MCF 10A (cell line): Measurements from ENCODE around the gene DCTN2. TPM values are rescaled to one million over a fixed set of nuclear protein-coding genes. Genes with fewer than 3 reads are reported as not detected.

Source experiments
- BruUV-seq: library from RNA; stranded (reverse); fragments of 400-500 nt; replicated peaks from 2 replicates; lab custom pipeline; 2021; lab: Mats Ljungman, UMichigan
- CTCF ChIA-PET: fragments of 300-600 bp; sonication (Branson Sonifier 250); formaldehyde crosslinking; extraction: SDS; loops from one replicate; lab custom pipeline; 2021; ENCODE audit warnings: antibody characterized with exemption, inconsistent platforms; lab: Yijun Ruan, JAX
- POLR2A ChIA-PET: fragments of 300-600, 350-650 bp; sonication (Branson Sonifier 250); formaldehyde crosslinking; extraction: SDS; loops from one replicate; lab custom pipeline; 2020; ENCODE audit warnings: antibody characterized with exemption, inconsistent platforms; lab: Yijun Ruan, JAX
- DNase-seq: peaks from one replicate; pipeline ENCODE4 v3.0.0-alpha.2; 2018; ENCODE audit not compliant: unreplicated experiment
- H3K27ac Mint-ChIP-seq: one replicate; pipeline ENCODE4 v1.8.0; 2022; ENCODE audit warnings: mild to moderate bottlenecking, low read depth, mixed read lengths; ENCODE audit not compliant: unreplicated experiment
- H3K27me3 Mint-ChIP-seq: one replicate; pipeline ENCODE4 v1.8.0; 2022; ENCODE audit warnings: mixed read lengths; ENCODE audit not compliant: insufficient read depth, unreplicated experiment
- H3K36me3 Mint-ChIP-seq: one replicate; pipeline ENCODE4 v1.8.0; 2022; ENCODE audit warnings: mild to moderate bottlenecking, moderate library complexity, mixed read lengths; ENCODE audit not compliant: insufficient read depth, unreplicated experiment
- H3K4me1 Mint-ChIP-seq: one replicate; pipeline ENCODE4 v1.8.0; 2022; ENCODE audit warnings: mixed read lengths; ENCODE audit not compliant: insufficient read depth, unreplicated experiment
- H3K4me3 Mint-ChIP-seq: one replicate; pipeline ENCODE4 v1.8.0; 2022; ENCODE audit warnings: mild to moderate bottlenecking, moderate library complexity, mixed read lengths; ENCODE audit not compliant: unreplicated experiment
- H3K9me3 Mint-ChIP-seq: one replicate; pipeline ENCODE4 v1.8.0; 2022; ENCODE audit warnings: mixed read lengths; ENCODE audit not compliant: unreplicated experiment
- CTCF ChIP-seq: fragments of 200-600 bp; IDR thresholded peaks from one replicate; pipeline ENCODE4 v1.8.0; 2022; ENCODE audit warnings: antibody characterized with exemption, mild to moderate bottlenecking; ENCODE audit not compliant: unreplicated experiment
- intact Hi-C: fragments of 100-400 bp; cut with micrococcal nuclease; formaldehyde crosslinking; loops from 2 replicates; pipeline ENCODE4 v1.14.1; 2022
- total RNA-seq: library from RNA; stranded (reverse); gene quantifications from 2 replicates; pipeline ENCODE4 v1.2.3, GENCODE V29; 2022

The DCTN2 gene
- total RNA-seq, 1 experiment from 2014 or later, result 149 TPM

- Mint-ChIP-seq H3K36me3 (no peaks in the 10 kb centered on the region), H3K4me1 (no peaks in the 10 kb centered on the region), H3K27ac (no peak overlapping the region), H3K4me3 (no peak overlapping the region), H3K9me3 (no peaks in the 10 kb centered on the region), H3K27me3 (no peaks in the 10 kb centered on the region)
- TF ChIP-seq CTCF, result no peak
- intact Hi-C loops, result no loop called here
- ChIA-PET CTCF (interaction anchor here (0.5 to 7.5 kb wide), 39 partner anchors 9 to 893 kb away, joined by 3 to 72 read pairs (median 4); partner anchors contain the start of genes B4GALNT1, DTX3, OS9 and STAC3), POLR2A (interaction anchor here (0.6 to 2.3 kb wide), 5 partner anchors 8 to 109 kb away, joined by 3 to 10 read pairs (median 3); partner anchors contain the start of genes DCTN2 and PIP4K2C)
- BruUV-seq, result no TSS peak
- DNase-seq, result no peak
These were observed 37.1 kb upstream of the DCTN2 start for GRCh38 chr12:57584050-57584449.

- ChIA-PET CTCF (interaction anchor here (0.5 to 7.5 kb wide), 56 partner anchors 10 to 892 kb away, joined by 3 to 72 read pairs (median 4); partner anchors contain the start of genes B4GALNT1, DCTN2, DTX3 and KIF5A), POLR2A (interaction anchor here (0.6 to 2.3 kb wide), 7 partner anchors 9 to 162 kb away, joined by 3 to 10 read pairs (median 3); partner anchors contain the start of genes PIP4K2C and TSPAN31)
- no TSS peak for BruUV-seq
- DNase-seq, result peak; percentile 79
- TF ChIP-seq CTCF, result peak; percentile 82
- Mint-ChIP-seq H3K9me3 (no peaks in the 10 kb centered on the region), H3K4me3 (no peak overlapping the region), H3K27me3 (no peaks in the 10 kb centered on the region), H3K27ac (no peak overlapping the region), H3K4me1 (no peaks in the 10 kb centered on the region), H3K36me3 (no peaks in the 10 kb centered on the region)
- intact Hi-C loops, result loop anchor here (1.0 to 2.0 kb wide), 3 partner anchors 38 to 154 kb away; no protein-coding TSS in a partner anchor
These were observed 36.2 kb upstream of the DCTN2 start for GRCh38 chr12:57583008-57583831.

- CTCF ChIA-PET, result interaction anchor here (0.6 to 7.5 kb wide), 38 partner anchors 9 to 283 kb away, joined by 3 to 72 read pairs (median 6); partner anchors contain the start of genes B4GALNT1, DCTN2, DTX3 and KIF5A
- no TSS peak for BruUV-seq
- no peak for DNase-seq
- Mint-ChIP-seq H3K27ac (no peak overlapping the region), H3K9me3 (no peaks in the 10 kb centered on the region), H3K36me3 (no peaks in the 10 kb centered on the region), H3K4me3 (no peak overlapping the region), H3K4me1 (no peaks in the 10 kb centered on the region), H3K27me3 (no peaks in the 10 kb centered on the region)
- POLR2A ChIA-PET, result interaction anchor here (2.3 kb wide), 1 partner anchor 10 kb away, joined by 10 read pairs; the partner anchor contains the start of gene PIP4K2C
- TF ChIP-seq CTCF, result no peak
- intact Hi-C loops, result loop anchor here (2.0 kb wide), 1 partner anchor 154 kb away; no protein-coding TSS in a partner anchor
These were observed 35.4 kb upstream of the DCTN2 start for GRCh38 chr12:57582440-57582839.

- ChIA-PET POLR2A (interaction anchor here (1.4 kb wide), 1 partner anchor 9 kb away, joined by 3 read pairs; the partner anchor contains the start of gene PIP4K2C), CTCF (interaction anchor here (0.6 to 7.5 kb wide), 20 partner anchors 9 to 1886 kb away, joined by 3 to 72 read pairs (median 10); partner anchors contain the start of genes B4GALNT1, DTX3 and OS9)
- intact Hi-C loops, result loop anchor here (2.0 kb wide), 1 partner anchor 155 kb away; no protein-coding TSS in a partner anchor
- Mint-ChIP-seq H3K27me3 (no peaks in the 10 kb centered on the region), H3K36me3 (no peaks in the 10 kb centered on the region), H3K4me3 (no peak overlapping the region), H3K4me1 (no peaks in the 10 kb centered on the region), H3K9me3 (no peaks in the 10 kb centered on the region), H3K27ac (no peak overlapping the region)
- no TSS peak for BruUV-seq
- TF ChIP-seq CTCF, result no peak
- no peak for DNase-seq
These were observed 34.8 kb upstream of the DCTN2 start for GRCh38 chr12:57581802-57582201.
